Measurements from ENCODE around the gene MYO1D.
"Not testable (repeated sequence)": the region's sequence is repeated elsewhere in the genome, so short reads cannot be mapped to it uniquely, and the experiment has no call there.

Gene MYO1D

DNA sequence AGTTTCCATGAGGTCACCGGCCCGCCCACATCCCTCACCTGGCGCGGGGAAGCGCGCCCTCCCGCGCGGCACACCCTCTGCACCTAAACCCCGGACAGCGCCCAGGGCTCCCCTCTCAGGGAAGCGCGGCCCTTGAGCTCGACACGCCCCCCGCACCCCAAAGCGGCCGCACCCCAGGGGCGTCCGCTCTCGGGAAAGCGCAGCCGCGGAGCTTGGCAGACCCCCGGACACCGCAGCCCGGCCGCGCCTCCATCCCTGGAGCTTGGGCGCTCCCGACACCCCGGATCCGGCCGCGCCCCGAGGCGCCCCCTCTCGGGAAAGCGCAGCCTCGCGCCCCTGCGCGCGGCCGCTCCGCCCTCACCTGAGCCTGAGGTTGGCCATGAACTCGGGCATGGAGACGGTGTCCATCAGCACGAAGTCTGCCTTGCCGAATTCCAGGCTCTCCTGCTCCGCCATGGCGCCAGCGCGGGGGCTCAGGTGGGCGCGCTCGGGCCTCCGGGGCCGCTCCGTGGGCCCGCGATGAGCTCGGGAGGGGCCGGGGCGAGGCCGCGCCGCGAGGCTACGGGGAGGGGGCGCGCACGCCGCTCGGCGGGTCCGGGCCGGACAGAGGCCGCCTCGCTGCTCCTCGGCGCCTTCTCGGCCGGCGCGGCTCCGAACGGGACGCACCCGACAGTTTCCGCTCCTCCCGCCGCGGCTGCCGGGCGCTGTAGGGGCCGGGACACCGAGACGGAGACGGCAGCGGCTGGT lies at the start of gene MYO1D:
MYO1D (minus strand) TSS at position 708 of the 747 bp plus-strand sequence; CDS start at position 456, 252 bp downstream.
- peak; percentile 75 for DNase-seq

DNA sequence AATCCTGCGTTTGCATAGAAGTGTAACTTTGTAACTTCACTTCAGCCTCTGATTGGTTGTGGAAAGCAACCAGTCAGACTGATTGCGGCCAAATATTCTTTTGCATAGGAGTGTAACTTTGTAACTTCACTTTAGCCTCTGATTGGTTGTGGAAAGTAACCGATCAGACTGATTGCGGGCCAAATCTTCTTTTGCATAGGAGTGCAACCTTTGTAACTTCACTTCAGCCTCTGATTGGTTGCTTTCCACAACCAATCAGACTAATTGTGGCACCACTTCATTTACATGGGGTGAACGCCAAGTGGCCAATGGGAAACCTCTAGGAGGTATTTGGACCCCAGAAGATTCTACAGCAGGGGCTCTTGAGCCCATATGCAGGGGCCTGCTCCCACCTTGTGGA lies 49.3 kb upstream of the MYO1D start:
- DNase-seq = no peak

DNA sequence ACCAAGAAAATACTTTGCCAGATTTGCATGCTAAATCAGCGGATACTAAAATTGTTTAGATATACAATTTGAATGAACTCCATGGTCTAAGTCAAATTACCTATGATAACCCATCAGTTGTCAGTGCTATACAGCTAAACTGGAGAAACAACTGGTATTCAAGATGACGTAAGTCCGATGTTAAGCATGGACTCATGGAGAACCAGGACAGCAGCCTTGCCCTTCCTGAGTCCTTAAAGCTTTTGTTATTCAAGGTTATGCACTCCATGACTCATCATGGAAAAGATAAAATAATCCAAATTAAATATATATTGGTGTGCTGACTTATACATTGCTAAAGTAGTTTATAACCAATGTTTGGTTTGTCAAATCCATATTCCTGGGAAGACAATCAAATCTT lies 47.0 kb upstream of the MYO1D start:
- DNase-seq = not testable (repeated sequence)

DNA sequence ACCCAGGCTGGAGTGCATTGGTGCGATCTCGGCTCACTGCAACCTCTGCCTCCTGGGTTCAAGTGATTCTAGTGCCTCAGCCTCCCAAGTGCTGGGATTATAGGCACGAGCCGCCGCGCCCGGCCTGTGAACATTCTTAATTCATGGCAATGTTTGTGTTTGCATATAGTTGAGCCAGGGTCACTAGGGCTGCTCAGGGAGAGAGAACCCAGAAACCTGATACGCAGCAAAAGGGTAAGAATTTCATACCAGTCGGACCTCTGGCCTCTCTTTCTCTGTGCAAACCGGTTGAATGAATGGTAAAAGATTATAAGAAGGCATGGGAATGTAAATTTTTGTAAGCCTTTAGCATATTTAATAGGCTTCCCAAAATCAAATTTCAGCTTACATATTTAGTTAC lies 44.1 kb upstream of the MYO1D start:
- DNase-seq = no peak

DNA sequence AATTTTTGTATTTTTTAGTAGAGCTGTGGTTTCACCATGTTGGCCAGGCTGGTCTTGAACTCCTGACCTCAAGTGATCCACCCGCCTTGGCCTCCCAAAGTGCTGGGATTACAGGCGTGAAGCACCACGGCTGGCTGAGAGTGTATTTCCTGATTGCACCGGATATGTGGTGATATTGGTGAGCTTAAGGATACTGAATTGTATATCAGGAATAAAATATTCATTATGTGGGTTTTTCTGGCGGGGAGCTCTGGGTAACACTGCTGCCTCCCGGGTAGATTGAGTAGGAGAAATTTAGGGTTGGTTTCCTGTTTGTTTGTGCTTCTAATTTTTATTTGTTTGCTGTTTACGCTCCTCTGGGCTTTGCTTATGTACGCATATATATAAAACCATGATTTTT lies 43.4 kb upstream of the MYO1D start:
- DNase-seq = no peak

DNA sequence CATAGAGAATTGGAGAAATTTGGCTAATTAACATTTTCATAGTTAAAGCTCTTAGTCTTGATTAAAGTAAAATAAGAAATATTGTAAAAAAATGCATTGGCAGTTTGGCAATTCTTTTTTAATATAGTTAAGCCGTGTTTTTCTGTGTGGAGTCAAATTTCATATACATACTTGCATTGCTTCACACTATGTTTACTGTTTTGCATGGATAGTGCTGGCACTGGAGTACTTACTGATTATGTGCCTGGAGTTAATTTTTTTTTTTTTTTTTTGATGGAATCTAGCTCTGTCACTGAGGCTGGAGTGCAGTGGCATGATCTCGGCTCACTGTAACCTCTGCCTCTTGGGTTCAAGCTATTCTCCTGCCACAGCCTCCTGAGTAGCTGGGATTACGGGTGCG lies 43.0 kb upstream of the MYO1D start:
- not testable (repeated sequence) for DNase-seq

DNA sequence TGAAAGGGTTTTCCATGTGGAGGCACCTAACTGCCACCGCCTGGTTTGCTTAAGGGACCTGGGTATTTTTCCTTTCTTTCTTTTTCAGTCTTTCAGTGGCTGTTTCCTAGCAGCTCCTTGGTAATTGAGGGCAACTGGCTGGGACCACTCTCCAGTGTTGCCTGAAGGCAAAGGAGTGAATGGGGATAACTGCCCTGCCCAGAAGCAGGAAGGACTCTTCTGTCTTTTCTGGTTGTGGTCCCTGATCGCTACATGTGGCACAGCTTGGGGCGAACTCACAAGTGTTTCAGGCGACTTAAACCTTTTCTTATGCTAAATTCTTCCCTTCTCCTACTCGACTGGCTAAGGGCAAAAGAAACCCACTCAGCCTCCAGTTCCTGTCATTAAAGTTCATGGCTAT lies 40.9 kb upstream of the MYO1D start:
- no peak for DNase-seq

DNA sequence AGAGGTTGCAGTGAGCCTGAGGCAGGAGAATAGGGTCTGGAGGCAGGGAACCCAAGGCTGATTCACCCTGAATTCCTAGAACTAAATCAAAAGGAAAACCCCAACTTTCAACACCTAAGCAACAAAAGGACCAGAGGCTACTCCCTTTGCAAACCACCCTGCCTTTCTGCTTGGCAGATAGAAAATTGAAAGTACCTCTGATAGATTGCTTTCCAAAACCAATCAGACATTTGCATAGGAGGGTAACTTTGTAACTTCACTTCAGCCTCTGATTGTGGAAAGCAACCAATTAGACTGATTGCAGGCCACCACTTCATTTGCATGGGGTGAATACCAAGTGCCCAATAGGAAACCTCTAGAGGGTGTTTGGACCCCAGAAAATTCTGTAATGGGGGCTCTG lies 40.2 kb upstream of the MYO1D start:
- DNase-seq = no peak

DNA sequence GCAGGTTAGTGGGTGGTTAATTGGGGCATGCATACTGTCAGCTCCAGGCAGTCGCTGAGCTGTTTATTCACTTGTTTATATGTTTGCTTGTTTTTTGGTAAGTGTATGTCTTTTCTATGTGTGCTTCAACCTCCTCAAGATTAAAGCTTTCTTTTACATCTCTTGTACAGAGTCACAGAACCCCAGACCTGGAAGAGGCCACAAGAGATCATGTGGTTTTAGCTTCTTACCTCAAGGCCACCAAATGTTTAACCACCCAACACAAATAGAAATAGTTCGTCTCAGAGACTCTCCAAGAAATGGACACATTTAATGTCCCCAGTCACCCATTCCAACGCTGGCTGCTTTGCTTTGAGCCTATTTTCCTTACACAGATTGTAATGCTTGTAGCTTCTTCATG lies 39.2 kb upstream of the MYO1D start:
- DNase-seq = no peak

DNA sequence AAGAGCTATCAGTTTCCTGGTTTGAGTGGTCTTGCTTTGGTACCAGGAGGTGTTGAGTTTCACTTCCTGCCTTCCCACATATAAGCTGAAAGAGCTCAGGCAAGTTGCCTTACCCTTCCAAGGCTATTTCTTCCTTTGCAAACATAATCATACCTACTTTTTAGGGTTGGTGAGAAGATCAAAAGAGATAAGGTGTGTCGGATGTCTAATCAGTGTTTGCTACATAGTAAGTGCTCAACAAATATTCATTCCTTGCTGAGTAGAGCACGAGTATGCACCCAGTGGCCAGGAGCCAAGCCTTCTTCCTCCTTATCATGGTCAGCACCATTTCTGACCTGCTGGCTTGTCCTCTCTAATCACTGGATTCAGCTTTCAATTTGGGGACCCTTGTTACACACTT lies 38.3 kb upstream of the MYO1D start:
- DNase-seq = no peak

DNA sequence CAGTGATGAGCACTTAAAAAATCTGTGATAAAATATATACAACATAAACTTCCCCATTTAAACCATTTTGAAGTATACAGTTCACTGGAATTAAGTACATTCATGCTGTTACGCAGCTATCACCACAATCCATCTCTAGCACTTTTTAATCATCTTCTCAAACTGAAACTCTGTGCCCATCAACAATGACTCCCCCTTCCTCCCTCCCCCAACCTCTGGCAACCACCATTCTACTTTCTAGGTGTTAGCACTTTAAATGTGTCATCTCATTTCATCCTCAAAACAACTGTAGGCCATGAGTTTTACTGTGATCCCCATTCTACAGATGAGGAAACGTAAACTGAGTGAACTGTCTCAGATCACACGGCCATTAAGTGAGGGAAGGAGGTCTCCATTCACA lies 37.3 kb upstream of the MYO1D start:
- DNase-seq = no peak

DNA sequence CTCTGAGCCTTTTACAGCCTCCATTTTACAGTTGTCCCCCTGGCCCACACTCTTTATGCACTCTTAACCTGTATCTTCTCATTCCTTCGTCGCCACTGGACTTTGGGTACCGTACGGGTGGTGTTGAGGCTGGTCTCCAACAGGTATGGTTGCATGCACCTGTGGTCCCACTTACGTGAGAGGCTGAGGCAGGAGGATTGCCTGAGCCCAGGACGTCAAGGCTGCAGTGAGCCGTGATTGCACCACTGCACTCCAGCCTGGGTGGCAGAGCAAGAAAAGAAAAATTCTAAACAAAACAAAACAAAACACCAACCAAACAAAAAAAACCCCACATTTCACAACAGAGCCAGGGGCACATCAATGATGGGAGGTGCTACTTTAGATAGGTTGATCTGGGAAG lies 36.7 kb upstream of the MYO1D start:
- no peak for DNase-seq

DNA sequence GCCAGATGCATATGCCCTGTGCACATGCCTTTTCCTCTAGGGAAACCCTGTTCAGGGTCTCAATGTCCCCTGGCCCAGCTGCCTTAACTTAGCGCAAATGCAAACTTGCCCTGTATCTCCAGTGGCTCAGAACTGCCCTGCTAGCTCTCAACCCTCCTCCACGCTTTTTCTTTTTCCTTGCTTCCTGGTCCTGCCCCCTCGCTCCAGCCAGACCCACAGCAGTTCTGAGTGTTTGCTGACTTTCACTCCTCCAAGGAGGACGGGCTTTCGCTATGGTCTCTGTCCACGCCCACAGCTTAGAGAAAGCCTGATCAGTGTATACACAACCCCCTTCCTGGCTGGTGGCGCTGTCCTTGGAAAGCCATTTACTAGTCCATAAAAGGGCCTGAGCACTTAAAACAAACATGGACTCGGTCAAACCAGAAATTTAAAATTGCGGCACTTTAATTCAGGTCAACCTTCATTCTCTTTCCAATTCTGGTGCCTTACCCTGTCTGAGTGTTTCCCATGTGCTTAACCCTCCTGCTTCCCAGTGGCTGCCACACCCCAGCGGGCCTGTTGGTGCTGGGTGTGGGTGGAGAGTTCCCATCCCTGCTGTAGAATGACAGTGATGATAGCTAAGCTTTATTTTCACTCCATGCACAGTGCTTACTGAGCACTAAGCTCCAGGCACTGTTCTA lies 35.4 kb upstream of the MYO1D start:
- no peak for DNase-seq

DNA sequence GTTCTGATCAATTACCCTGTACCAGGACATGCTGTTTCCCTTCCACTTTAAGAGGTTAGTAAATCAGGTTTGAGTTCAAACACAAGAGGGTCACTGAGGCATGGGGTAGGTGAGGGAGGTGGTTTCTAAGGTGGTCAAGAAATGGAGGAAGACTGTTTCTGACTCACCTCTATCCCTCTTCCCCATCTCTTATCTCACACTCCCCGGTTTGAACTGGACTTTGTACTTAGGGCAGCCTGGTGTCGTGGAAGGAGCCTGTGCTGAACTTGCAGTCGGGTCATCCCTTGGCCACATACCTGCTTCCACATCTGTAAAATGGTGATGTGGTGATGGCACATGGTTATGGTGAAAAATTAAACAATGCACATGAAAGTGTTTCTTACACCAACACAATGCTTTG lies 33.8 kb upstream of the MYO1D start:
- no peak for DNase-seq

DNA sequence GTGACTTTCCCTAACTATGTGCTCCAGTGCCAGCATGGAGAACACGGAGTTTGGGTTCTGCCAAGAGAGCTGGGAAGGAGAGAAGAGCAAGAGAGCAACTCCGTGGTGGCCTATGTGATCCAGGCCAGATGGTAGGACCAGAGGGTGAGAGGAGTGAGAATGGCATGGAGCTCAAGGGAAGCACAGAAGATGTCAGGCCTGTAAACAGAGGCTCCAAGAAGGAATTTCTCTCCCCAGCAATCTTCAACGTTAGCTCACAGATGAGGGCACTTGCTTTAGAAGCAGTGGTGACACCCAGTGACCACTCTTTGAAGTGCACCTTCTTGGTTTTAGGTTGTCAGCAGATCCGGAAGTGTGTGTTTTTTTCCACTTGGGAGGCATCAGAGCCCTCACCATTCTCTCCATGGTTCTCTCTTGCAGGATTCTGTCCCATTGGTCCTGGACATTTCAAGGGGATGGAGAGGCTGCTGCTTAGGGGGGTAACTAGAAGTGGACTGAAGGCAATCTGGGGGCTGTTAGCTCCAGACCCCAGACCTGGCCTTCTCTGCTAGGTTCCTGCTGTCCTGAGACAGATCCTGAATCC lies 33.0 kb upstream of the MYO1D start:
- DNase-seq = peak; percentile 40

DNA sequence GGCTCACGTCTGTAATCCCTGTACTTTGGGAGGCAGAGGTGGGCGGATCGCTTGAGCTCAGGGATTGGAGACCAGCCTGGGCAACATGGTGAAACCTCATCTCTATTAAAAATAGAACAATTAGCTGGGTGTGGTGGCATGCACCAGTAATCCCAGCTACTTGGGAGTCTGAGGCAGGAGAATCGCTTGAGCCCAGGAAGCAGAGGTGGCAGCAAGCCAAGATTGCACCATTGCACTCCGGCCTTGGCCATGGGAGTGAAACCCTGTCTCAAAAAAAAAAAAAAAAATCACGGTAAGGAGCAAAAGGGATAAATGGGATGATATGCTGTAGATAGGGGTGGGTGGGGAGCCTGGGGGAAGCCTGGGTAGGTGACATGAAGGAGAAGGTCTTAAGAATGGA lies 30.7 kb upstream of the MYO1D start:
- DNase-seq = no peak

DNA sequence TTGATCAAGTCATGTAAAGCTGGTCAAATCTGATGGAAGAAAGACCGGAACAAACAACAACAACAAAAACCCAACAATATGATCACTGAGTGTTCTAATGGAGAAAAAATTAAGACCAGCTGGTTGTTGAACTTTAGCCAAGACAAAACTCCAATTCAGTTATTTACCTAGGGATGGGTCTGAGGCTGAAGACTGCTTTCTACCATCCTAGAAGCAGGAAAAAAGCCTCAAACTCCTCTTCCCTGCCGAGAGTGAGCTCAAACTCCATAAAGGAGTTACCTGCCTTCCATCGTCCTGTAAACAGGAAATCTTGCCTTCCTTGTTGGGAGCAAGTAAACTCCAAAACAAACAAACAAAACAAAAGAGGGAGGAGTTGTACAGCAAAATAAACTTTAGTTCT lies 28.0 kb upstream of the MYO1D start:
- no peak for DNase-seq

DNA sequence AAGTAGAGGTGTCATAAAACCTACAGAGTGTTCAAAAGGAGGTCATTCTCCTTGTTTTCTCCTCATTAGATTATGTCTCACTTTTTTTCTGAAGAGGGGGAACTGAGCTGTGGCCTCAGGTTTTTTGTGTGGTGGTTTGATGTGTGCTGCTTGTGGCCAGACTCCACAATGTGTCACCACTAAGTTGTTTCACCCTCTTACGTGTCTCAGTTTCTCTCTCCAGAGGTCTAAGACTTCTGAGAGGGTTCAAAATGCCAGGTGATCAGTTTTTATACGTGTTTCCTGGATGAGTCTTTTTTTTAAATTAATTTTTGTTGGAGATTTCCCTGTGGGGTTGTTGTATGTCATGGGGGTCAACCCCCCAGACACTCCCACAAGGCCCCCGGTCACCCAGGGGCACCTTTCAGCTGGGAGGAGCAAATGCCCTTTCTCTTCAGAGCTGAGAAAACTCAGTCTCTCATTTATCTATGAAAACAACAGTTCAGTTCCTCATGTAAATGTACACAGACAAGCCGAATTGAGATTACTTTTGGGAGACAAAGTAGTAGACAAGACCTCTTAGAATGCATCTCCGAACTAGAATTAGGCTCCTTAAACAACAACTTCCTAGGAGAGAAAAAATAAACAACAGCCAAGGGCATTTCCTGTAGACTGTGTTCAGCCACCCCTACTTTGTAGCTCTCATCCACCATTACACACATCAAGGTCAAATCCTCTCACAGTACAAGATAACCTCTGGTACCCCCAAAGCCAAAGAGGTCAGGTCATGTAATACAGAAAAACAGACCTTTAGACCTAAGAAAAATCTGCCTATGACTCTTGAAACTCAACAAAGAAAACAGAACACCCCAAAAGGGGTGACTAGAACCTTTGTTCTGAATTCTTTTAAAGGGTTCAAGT lies 27.1 kb upstream of the MYO1D start:
- DNase-seq = no peak

DNA sequence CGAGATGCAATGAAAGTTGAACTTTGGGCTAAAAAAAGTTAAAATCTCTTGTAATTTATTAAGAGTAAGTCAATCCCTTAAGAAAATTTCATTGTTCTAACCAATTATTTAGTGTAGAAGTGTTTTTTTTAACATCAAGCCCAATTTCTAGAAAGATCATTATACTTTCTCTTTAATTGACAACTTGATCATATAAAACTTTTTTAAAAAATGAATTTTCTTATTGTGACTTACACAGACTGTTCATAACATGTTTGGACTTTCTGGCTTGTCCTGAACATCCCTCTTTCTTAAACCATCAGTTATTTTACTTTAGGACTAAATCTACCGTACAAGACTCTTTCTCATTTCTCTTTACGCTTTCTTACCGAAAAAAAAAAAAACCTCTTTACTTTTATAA lies 24.8 kb upstream of the MYO1D start:
- DNase-seq = no peak

DNA sequence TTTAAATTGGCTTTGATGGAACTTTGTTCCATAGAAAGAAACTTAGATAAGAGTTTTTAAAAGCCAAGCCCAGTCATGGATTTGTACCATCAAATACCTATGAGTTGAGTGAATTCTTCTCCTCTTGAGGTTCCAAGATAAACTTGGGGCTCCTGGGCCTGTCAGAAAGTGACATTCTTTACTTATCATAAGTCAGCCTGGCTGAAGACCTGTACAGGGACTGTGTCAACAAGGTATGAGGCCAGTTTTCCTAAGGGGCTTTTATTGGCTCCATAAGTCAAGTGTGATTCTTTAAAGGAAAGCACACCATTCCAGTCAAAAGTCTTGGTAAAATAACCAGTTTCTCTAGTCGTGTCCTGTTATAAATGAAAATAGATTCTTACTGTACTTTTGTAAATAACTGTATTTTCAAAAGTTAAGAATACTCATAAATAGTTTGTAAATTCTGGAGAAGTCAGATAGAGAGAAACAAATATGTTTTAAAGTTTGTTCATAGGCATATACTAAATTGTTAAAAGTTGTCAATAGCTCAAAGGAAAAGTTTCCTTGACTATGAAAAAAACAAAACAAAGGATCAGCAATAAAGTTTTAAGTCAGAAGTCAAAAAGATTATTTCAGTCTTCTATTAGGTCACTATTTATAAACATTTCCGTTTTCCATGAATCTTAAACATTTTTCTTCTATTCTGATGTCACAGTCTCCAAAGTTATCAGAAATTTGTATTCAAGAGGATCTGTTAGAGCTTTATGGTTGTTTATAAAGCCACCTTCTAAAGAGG lies 22.5 kb upstream of the MYO1D start:
- DNase-seq = no peak

DNA sequence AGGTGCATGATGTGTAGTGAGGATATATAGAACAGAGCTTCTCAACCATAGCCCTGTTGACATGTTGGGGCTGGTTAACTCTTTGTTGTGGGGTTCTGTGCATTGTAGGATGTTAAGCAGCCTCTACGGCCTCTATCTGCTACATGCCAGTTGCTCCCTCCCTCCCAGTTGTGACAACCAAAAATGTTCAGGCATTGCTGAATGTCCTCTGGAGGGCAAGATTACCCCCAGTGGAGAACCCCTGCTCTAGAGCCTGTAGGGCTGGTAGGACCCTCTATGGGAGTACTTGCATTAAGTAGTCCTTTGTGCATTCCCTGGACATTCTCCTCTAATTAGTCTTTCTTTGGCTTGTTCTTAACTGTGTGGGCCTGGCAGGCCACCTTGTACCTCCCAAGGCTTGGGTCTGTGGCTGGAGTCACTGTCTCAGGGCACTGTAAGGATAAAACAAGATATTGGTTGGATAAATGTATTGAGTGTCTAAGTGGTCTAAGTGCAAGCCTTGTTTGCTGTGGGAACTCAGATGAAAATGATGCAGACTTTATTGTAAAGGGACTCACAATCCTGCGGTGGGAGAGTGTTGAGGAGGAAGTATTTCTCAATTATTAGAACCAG lies 19.8 kb upstream of the MYO1D start:
- DNase-seq = no peak

DNA sequence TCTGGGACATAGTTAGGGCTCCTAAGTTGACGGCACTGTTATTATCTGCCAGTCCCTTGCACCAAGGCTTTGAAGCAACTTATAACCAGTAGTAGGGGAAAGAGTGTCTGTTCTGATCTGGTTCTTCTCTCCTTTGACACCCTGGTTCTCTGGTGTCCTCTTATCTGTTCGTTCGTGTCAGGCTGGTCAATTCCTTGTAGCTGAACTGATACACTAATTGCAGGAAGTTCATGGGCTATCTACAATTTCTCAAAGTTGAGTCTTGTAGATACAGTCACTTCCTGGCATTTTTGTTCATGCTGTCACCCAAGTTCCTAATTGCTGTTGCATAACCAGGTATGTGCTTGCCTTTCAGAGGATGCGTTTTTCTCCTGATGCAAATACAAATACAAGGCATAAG lies 17.3 kb upstream of the MYO1D start:
- DNase-seq = no peak

All from activated CD8-positive, alpha-beta memory T cell treated with anti-CD3 and anti-CD28 coated beads, Interleukin-2, amount 50 U/mL, for 4 hours (primary cell).